GM21367 (cell line): ENCODE data around the gene PKP3.
"Not testable (repeated sequence)": the region's sequence is repeated elsewhere in the genome, so short reads cannot be mapped to it uniquely, and the experiment has no call there.

Experiments used
- ATAC-seq: cut with Tn5 transposase; IDR thresholded peaks from one replicate; pipeline ENCODE4 v1.9.1; 2021; ENCODE audit not compliant: unreplicated experiment

Gene PKP3

DNA sequence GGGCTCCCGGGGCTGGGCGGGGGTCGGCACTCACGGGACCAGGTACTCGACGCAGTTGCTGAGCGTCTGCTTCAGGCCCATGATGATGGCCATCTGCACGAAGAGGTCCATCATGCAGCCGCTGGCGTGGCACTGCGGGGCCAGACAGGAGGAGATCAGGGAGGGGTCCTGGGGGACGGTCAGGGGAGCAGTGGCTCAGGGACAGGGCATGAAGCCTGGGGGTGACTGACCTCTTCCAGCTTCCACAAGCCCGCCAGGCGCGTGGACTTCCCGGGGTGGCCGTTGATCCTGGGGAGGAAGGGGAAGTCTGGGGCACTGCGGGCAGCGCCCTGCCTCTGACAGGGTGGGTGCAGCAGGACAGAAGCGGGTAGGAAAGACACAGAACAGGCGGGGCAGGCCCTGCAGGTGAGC lies 26.9 kb downstream of the PKP3 start:
- no peak for ATAC-seq

DNA sequence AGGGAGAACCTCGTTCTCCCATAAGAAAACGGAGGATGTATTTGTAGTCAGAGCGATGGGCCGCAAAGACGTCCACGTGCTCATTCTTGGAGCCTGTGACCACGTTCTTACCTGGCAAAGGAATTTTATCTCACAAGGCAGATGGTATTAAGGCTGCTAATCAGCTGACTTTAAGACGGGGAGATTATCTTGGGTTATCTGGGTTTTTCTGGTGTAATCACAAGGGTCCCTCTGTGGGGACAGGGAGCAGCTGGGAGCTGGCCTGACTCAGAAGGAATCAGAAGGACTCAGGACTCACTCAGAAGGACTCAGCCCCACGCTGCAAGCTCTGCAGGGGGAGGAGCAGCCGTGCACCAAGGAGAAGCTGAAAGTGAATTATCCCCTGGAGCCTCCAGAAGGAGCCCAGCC lies 28.2 kb downstream of the PKP3 start:
- no peak for ATAC-seq

DNA sequence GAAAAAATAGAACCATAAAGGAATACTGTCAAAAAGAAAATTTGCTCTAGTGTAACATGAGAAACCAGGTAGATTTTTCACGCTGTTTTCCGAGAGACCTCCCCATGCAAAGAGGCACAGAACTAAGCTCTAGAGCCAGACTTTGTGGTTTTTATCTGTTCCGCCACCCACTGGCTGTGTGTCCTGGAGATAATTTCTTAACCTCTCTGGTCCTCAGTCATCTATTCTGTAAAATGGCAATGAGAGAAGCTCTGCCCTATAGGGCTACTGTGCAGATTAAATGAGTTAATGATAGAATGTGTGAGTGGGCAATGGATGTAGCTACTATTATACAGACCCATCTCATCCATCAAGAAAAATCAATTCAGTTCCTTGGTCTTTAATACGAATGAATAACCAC lies 30.2 kb downstream of the PKP3 start:
- no peak for ATAC-seq

DNA sequence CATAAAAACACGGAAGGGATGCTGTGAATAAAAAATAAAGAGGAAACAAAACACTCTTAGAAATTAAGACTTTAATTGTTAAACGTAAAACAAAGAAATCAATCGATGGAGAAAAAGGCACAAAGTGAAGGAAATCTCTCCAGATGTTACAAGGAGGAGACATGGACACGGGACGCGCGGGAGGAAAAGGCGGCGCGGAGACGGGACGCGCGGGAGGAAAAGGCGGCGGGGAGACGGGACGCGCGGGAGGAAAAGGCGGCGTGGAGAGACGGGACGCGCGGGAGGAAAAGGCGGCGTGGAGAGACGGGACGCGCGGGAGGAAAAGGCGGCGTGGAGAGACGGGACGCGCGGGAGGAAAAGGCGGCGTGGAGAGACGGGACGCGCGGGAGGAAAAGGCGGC lies 30.8 kb downstream of the PKP3 start:
- ATAC-seq, result not testable (repeated sequence)

DNA sequence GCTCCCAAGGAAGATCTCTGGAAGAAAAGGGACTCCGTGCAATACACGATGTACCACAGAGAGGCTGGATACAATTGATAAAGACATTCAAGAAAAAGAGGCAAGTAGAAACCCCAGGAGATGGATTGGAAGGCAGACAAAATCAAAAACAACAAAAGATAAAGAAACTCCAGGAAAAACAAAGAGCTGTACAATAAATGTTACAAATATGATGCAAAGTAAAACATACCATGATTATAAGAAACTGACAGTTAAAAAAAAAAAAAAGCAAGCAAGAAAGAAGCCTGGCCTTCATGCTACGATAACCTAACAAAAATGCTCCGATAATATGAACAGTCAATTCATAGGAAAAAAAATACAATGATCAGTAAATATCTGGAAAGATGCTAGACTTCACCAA lies 31.3 kb downstream of the PKP3 start:
- ATAC-seq, result no peak

DNA sequence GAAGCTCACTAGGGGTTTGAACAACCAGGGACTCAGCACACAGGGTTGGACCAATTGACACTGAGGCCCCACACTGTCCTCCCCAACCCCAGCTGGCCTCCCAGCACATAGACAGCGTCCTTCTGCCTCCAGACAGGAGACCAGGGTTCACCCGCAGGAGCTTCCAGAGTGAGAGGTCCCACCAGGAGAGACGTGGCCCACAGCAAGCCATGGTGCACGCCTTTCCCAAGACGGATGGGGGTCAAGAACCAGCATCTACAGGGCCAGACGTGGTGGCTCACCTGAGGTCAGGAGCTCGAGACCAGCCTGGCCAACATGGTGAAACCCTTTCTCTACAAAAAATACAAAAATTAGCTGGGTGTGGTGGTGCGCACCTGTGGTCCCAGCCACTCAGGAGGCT lies 32.8 kb downstream of the PKP3 start:
- no peak for ATAC-seq

DNA sequence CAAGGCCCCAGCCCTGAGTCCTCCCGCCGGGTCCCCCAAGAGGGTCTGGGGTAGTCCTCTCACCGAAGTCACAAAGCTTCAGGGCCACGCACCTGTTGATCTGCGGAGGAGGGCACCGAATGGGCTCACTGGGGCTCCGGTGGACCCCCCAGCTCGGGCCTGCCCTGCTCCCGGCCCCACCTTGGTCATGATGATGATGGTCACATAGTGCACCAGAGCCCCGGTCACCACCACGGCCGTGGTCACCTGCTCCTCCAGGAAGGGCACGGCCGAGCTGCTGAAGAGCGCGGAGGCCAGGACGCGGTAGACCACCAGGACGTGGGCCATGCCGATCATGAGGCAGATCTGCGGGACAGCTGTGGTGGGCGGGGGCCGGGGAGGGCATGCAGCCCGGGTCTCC lies 34.3 kb downstream of the PKP3 start:
- ATAC-seq, result no peak

DNA sequence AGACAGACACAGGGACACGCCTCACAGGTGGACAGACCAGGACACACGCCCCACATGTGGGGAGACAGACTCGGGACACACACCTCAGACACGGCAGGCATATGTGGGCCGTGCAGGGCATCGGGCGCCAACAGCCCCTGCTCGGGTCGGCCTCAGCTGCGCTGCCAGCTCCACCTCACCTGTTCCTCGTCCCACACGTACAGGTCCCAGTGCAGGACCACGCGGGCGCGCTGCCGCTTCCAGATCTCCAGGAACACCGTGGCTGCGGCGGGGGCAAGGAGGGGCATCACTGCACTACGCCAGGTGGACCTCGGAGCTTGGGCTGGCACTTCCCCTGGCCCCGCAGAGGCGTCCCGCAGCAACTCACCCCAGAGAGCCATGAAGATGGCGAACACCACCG lies 35.4 kb downstream of the PKP3 start:
- ATAC-seq, result no peak

DNA sequence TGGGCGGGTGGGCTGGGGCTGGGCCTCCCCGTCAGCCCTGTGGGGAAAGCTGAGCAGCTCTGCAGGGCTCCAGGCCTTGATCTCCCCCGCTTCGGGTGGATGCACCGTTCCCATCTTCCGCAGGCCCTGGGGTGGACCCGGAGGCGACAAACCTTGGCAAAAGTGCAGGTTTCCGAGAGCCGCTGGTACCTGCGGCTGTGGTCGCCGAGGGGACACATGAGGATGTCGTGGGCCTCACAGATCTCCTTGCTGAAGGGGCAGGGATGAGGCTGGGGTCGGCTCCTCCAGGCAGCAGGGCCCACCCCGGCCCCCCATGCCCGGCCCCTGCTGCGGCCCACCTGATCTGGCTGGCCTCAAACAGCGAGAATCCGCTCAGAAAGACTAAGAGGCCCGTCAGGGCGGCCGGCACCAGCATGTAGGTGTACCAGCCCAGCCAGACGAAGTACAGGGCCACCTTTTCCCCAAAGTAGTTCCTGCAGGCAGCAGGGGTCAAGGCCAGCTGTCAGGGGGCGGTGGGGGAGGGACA lies 36.0 kb downstream of the PKP3 start:
- ATAC-seq, result no peak

DNA sequence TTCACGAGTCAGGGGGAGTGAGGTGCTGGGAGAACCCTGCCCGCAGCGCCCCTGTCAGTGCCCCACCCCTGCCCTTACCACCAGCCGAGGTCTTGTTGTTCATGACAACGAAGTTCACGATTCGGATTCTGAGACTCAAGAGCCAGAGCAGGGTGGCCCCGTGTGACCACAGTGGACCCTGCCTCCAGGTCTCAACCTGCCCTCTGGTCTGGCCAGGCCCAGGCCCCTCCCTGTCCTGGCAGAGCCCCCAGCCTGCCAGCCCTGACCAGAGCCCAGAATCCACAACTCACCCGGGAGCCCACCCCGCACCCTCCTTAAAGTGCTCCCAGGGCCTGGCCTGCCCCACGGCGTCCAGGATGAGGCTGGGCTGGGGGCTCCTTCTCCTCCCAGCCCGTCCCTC lies 37.9 kb downstream of the PKP3 start:
- no peak for ATAC-seq

DNA sequence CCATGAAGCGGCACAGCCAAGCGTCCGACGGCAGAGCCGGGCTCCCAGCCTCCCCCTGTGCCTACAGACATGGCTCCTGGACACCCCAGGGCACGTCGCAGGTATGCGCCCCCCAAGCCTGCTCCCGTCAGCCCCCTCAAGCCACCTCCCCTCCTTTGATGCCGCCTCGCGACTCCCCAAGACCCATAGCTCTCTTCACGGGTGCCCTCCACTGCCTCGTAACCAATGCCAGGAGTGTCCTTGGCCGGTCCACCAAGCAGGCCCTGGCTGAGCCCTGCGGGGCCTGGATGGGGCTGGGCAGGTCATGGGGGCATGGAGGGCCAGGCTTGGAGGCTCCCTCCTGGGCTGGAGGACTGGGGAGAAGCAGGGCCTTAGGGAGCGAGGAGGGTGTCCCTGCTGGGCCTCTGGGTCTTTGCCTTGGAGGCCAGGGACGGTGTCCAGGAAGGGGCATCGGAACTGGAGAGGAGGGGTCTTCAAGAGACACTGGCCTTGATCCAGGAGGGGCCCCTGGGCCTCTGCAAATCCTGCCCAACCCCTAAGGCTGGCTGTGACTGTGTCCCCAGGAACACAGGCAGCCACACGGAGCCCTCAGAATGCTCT lies 38.6 kb downstream of the PKP3 start:
- ATAC-seq, result no peak

DNA sequence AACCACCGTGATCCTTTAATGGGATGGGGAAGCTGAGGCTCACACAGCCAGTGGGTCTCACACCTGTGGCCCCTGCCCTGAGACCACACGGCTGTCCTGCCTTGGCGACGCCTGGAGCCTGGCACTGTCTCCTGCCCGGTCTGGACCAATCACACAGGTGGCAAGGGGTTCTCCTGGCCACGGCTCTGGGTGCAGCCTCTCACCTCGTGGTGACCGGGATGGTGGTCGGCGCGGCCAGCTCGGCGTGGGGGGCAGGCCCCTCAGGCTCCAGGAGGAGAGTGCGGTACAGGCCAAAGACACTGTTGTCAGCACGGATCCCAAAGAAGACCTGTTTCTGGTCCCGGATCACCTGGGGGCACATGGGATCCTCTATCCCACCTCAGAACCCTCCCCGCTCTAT lies 39.1 kb downstream of the PKP3 start:
- ATAC-seq, result no peak

DNA sequence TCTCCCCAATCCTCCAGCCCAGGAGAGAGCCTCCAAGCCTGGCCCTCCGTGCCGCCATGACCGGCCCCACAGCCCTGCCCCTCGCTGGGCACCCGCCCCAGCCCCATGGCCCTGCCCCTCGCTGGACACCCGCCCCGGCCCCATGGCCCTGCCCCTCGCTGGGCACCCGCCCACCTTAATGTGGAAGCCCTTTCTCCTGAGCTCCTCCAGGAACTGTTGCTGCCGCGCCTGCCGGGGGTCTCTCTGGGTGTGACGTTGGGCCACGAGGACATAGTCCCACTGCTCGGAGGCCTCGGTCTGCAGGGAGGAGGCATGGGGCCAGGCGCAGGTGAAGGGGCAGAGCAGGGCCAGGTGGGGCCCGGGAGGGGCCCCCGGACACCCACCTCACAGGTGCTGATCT lies 39.6 kb downstream of the PKP3 start:
- no peak for ATAC-seq

DNA sequence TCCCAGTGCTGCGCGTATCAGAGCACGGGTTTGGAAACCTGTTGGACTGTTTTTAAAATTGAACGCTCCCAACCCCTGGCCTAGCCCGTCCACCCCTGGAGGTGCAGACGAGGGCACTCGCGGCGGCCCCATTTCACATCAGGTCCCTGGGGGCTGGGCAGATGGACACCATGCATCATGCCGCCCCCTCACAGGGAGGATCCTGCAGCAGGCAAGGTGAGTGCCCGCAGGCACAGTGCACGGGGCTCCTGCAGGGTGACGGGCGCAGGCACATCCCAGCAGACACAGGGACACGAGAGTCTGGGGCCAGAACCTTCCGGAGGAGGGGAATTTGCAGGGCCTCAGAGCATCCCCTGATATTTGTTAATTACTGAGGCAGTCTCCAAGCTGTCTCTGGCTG lies 40.5 kb downstream of the PKP3 start:
- ATAC-seq, result no peak

DNA sequence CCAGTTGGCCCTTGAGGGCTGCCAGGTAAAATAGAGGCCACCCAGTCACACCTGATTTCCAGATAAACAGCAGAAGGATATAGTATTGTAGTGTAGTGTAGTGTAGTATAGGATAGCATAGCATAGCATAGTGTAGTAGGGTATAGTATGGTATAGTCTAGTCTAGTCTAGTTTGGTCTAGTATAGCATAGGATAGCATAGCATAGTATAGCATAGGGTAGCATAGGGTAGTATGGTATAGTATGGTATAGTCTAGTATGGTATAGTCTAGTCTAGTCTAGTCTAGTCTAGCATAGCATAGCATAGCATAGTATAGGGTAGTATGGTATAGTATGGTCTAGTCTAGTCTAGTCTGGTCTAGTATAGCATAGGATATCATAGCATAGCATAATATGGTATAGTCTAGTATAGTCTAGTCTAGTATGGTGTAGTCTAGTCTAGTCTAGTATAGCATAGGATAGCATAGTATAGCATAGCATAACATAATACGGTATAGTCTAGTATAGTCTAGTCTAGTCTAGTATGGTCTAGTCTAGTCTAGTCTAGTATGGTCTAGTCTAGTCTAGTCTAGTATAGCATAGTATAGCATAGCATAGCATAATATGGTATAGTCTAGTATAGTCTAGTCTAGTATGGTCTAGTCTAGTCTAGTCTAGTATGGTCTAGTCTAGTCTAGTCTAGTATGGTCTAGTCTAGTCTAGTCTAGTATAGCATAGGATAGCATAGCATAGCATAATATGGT lies 41.2 kb downstream of the PKP3 start:
- not testable (repeated sequence) for ATAC-seq

DNA sequence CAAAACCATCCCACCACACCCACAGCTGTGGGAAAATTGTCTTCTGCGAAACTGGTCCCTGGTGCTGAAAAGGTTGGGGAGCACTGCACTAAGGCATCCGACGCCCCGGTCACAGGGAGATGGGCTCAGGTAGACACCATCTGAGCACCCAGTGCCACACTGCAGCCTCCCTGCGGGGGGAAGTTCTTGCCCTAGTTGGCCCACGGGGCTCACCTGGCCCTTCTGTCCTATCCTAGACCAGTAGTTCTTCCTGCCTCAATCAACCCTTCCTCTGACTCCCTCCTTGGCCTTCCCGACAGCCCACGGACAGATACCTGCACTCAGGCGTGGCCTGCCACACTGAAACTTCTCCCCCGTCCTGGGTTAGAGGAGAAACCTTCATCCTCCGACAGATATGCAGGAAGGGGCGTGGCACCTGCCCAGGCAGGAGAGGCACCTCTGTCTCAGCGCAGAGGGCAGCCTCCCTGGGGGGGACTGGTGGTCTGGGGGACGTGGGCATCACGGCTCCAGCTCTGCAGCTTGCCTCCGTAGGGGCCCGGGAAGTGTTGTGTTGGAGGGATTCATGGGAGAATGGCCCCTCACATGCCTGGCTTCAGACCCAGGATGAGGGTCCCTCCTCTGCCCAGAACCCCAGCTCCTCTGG lies 43.3 kb downstream of the PKP3 start:
- no peak for ATAC-seq

DNA sequence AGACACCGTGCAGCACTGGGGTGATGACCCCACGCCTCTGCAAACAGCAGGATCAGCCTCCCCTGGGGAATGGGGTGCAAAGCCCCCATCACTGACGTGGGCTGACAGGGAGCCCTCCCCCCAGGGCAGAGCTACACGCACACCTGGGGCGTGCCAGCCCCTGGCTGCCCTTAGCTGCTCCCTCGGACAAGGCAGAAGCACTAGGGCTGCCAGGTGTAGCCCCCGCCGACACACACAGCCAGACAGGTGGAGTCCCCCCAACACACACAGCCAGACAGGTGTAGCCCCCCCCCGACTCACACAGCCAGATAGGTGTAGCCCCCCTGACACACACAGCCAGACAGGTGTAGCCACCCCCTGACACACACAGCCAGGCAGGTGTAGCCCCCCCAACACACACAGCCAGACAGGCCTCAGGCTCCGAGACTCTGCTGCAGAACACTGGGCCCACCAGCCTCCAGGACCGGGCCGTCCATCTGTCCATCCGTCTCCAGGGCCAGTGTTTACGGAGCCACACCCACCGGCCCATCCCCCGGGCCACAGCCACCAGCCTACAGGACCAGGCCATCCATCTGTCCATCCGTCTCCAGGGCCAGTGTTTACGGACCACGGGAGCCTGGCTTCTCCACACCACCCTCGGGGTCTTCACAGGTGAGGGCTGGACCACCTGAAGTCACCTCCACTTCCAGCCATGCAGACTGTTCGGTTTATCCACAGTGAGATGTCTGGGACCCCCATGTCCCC lies 44.3 kb downstream of the PKP3 start:
- no peak for ATAC-seq

DNA sequence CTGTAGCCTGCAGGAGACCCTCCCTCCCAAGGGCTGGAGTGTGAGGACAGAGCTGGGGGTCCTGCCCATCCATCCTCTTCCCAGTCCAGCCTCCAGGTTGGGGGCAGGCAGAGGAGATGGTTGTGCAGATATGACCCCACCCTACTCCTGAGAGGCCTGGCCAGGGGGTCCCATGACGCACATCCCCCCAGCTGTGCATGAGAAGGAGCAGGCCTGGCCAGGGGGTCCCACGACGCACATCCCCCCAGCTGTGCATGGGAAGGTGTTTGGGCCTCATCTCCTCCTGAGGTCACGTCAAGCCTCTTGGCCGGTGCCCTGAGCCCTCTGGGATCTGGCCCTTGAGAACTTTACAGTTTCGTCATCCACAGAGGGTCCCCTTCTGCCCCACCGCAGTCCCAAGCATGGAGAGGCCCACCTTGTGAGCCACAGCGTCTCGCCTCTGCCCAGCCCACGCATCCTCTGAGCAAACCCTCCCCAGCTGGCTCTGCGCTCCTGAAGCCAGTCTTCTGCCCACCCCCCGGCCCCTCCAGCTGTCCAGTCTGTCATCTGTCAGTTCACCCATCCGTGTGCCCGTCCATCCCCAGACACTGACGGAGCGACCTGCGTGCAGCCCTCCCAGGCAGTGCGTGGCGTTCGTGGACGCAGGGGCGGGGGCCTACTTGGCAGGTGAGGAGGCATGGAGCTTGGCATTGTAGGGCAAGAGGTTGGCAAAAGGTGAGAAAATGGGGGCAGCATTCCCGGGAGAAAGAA lies 45.5 kb downstream of the PKP3 start:
- ATAC-seq, result no peak

DNA sequence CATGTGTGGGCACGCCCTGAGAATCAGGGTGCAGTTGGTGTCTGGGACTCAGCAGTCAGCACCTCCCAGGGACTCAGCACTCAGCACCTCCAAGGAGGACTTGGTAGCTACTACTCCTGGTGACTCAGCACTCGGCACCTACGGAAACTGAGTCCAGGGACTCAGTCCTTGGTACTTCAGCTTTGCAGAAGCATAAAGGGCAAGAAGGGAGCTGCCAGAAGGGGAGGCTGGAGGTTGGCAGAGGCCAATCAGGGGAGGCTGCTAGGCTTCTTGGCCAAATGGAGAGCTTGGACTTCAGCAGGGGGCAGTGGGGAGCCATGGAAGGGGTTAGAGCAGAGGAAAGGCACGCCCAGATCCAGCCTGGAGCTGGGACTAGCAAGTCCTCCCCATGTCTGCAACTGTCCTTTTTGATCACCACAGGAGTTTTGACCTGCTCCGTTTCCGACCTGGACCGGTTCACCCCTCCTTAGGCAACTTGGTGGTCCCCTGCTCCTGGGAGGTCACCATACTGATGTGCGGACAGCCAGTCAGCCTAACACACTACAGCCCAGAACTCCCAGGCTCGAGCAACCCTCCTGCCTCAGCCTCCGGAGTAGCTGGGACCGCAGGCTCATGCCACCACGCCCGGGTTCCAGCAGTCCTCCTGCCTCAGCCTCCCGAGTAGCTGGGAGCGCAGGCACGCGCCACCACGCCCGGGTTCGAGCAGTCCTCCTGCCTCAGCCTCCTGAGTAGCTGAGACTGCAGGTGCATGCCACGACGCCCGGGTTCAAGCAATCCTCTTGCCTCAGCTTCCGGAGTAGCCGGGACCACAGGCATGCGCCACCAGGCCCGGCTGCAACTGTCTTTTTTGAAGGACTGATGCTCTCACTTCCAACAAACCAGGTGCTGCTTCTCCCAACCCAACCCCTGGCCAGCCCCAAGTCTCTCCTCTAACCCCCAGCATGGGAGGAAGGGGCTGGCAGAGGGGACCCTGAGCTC lies 46.3 kb downstream of the PKP3 start:
- no peak for ATAC-seq

DNA sequence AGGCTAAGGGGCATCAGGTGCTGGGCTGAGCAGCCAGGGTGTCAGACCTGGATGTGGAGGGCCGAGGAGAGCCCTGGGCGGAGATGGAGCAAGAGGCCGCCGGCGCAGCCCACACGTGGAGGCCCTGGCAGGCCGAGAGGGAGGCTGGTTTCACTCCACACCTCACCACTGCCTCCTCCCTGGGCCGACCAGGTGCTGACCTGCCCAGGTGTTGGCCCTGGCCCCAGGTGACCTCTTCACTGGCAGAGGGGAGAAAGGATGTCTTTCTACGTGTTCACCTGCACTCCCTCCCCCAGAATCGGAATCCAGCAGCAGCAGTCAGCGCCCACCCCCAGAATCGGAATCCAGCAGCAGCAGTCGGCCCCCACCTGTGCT lies 47.0 kb downstream of the PKP3 start:
- ATAC-seq, result no peak
